A549 (cell line): Measurements from ENCODE around the gene GULP1. TPM values are rescaled to one million over a fixed set of nuclear protein-coding genes. Genes with fewer than 3 reads are reported as not detected.

ENCODE experiments used
- ATAC-seq, 2 experiments: fragments of 200-7000 bp in 1 of 2; fragments of >200 bp in 1 of 2; cut with Nextera tagmentation in 1 of 2; cut with Tn5 transposase in 1 of 2; 3 replicates each; pipeline versions ENCODE4 v1.8.0 to v1.9.1; 2018 to 2020; ENCODE audit warnings: mild to moderate bottlenecking in 1 of 2, moderate library complexity in 1 of 2
- CTCF ChIA-PET: fragments of 300-600 bp; sonication (Branson Sonifier 250); formaldehyde crosslinking; extraction: SDS; loops from one replicate; lab custom pipeline; 2021; ENCODE audit warnings: antibody characterized with exemption, inconsistent platforms; lab: Yijun Ruan, JAX
- POLR2A ChIA-PET: fragments of 350-600 bp; formaldehyde crosslinking; extraction: SDS; loops from one replicate; lab custom pipeline; 2021; ENCODE audit warnings: antibody characterized with exemption, inconsistent platforms; lab: Yijun Ruan, JAX
- DNase-seq, 2 experiments: peaks; one replicate each; pipeline versions ENCODE4 v3.0.0 to v3.0.0-alpha.2; 2011 to 2016; ENCODE audit warnings: low read depth in 1 of 2, low spot score in 1 of 2
- FAIRE-seq: peaks from 2 replicates; lab custom pipeline; 2011; peaks lifted over from hg19 to GRCh38; lab: Jason Lieb, UNC
- H3K27ac ChIP-seq, 2 experiments: fragments of >200 bp; sonication (Bioruptor Twin); formaldehyde crosslinking; 3 replicates each; pipeline ENCODE4 v1.5.1; 2016 to 2017
- H3K4me1 ChIP-seq: fragments of >200 bp; sonication (Bioruptor Twin); formaldehyde crosslinking; 3 replicates; pipeline ENCODE4 v1.6.1; 2016
- H3K4me2 ChIP-seq: fragments of >200 bp; sonication (Bioruptor Twin); formaldehyde crosslinking; 3 replicates; pipeline ENCODE4 v1.6.1; 2016
- H3K4me3 ChIP-seq: fragments of >200 bp; sonication (Bioruptor Twin); formaldehyde crosslinking; 3 replicates; pipeline ENCODE4 v1.5.1; 2016
- H3K9me3 ChIP-seq: fragments of >200 bp; sonication (Bioruptor Twin); formaldehyde crosslinking; 3 replicates; pipeline ENCODE4 v1.6.1; 2016
- BHLHE40 ChIP-seq: IDR thresholded peaks from 2 replicates; pipeline ENCODE4 v1.6.1; 2012; ENCODE audit warnings: low read depth, low read length, inconsistent platforms
- CEBPB ChIP-seq, 2 experiments: fragments of >200 bp in 1 of 2; sonication (Bioruptor Twin) in 1 of 2; formaldehyde crosslinking in 1 of 2; IDR thresholded peaks; 2 replicates each; pipeline ENCODE4 v1.6.1; 2012 to 2016
- CHD4 ChIP-seq: fragments of 200-600 bp; sonication (generic); IDR thresholded peaks from 2 replicates; pipeline ENCODE4 v1.6.1; 2016; ENCODE audit warnings: antibody characterized with exemption, mild to moderate bottlenecking, borderline replicate concordance
- EHF ChIP-seq: fragments of 250-450 bp; sonication (Bioruptor Pico); IDR thresholded peaks from 2 replicates; pipeline ENCODE4 v1.5.0; 2020; ENCODE audit warnings: mild to moderate bottlenecking
- ELK1 ChIP-seq: fragments of 150-350 bp; IDR thresholded peaks from 2 replicates; pipeline ENCODE4 v1.6.1; 2014; ENCODE audit warnings: low read depth, mild to moderate bottlenecking, low read length
- ESRRA ChIP-seq: fragments of 150-350 bp; IDR thresholded peaks from 2 replicates; pipeline ENCODE4 v1.6.1; 2014; ENCODE audit warnings: mild to moderate bottlenecking, low read length, borderline replicate concordance
- FOSB ChIP-seq: fragments of 250-450 bp; sonication (Bioruptor Pico); IDR thresholded peaks from 2 replicates; pipeline ENCODE4 v1.5.0; 2020; ENCODE audit warnings: mild to moderate bottlenecking, moderate library complexity
- GATA3 ChIP-seq: IDR thresholded peaks from 2 replicates; pipeline ENCODE4 v1.6.1; 2012; ENCODE audit warnings: borderline replicate concordance
- HDAC2 ChIP-seq: fragments of 200-600 bp; sonication (generic); IDR thresholded peaks from 2 replicates; pipeline ENCODE4 v1.6.1; 2016
- HOXA7 ChIP-seq: fragments of 250-450 bp; sonication (Bioruptor Pico); IDR thresholded peaks from 2 replicates; pipeline ENCODE4 v1.5.0; 2020; ENCODE audit warnings: mild to moderate bottlenecking, moderate library complexity
- JUNB ChIP-seq: fragments of >200 bp; sonication (Bioruptor Twin); formaldehyde crosslinking; IDR thresholded peaks from 2 replicates; pipeline ENCODE4 v1.6.1; 2016
- MAFK ChIP-seq: fragments of 450-650 bp; IDR thresholded peaks from 2 replicates; pipeline ENCODE4 v1.6.1; 2014; ENCODE audit not compliant: partially characterized antibody
- MYC ChIP-seq: IDR thresholded peaks from 2 replicates; pipeline ENCODE4 v1.6.1; 2012; ENCODE audit warnings: mild to moderate bottlenecking, inconsistent platforms, low read length, improper control_type of control experiment, borderline replicate concordance
- NR3C1 ChIP-seq: fragments of >200 bp; sonication (Bioruptor Twin); formaldehyde crosslinking; IDR thresholded peaks from 3 replicates; pipeline ENCODE4 v1.6.1; 2017
- PHF8 ChIP-seq: fragments of 200-600 bp; sonication (generic); IDR thresholded peaks from 2 replicates; pipeline ENCODE4 v1.6.1; 2016; ENCODE audit warnings: low read depth, mild to moderate bottlenecking, antibody characterized with exemption, moderate library complexity, borderline replicate concordance
- RAD21 ChIP-seq, 2 experiments: fragments of >200 bp in 1 of 2; sonication (Bioruptor Twin) in 1 of 2; formaldehyde crosslinking in 1 of 2; IDR thresholded peaks in 1 of 2; conservative IDR thresholded peaks in 1 of 2; 2 replicates in 1 of 2; 3 replicates in 1 of 2; pipeline ENCODE4 v1.6.1; 2012 to 2018; ENCODE audit warnings: inconsistent platforms in 1 of 2
- RCOR1 ChIP-seq: fragments of 150-350 bp; IDR thresholded peaks from 2 replicates; pipeline ENCODE4 v1.6.1; 2014; ENCODE audit warnings: antibody characterized with exemption, low read length, low read depth
- RFX5 ChIP-seq: fragments of 450-650 bp; IDR thresholded peaks from 2 replicates; pipeline ENCODE4 v1.7.1; 2014; ENCODE audit warnings: antibody characterized with exemption, mild to moderate bottlenecking, moderate library complexity
- SREBF2 ChIP-seq: fragments of 450-650 bp; IDR thresholded peaks from 2 replicates; pipeline ENCODE4 v1.6.1; 2014; ENCODE audit warnings: mild to moderate bottlenecking, moderate library complexity
- ZC3H11A ChIP-seq: fragments of 450-650 bp; IDR thresholded peaks from 2 replicates; pipeline ENCODE4 v1.6.1; 2014; ENCODE audit warnings: antibody characterized with exemption, mild to moderate bottlenecking
- ZFP36 ChIP-seq: fragments of 450-650 bp; IDR thresholded peaks from 2 replicates; pipeline ENCODE4 v1.6.1; 2014; ENCODE audit warnings: borderline replicate concordance; ENCODE audit not compliant: partially characterized antibody
- ZNF302 ChIP-seq: fragments of 250-450 bp; sonication (Bioruptor Pico); IDR thresholded peaks from 2 replicates; pipeline ENCODE4 v1.9.0; 2021; ENCODE audit warnings: inconsistent platforms, mild to moderate bottlenecking, moderate library complexity
- WGBS: methylation state at CpG from one replicate; pipeline ENCODE4 v1.1.6; 2017; ENCODE audit errors: missing lambda C conversion rate; 5-methylcytosine and 5-hydroxymethylcytosine counted together
- polyA plus RNA-seq, 4 experiments: library from polyadenylated mRNA; depleted of rRNA in 3 of 4; stranded (reverse); fragments of >200 nt; fragmentation: RNase III in 1 of 4; extraction: RNeasy Plus Mini Kit Qiagen cat#74134 plus additional on column Dnase treatment in 1 of 4; gene quantifications; 2 replicates in 3 of 4; 3 replicates in 1 of 4; pipeline ENCODE4 v1.2.3, GENCODE V29; 2011 to 2017
- TF ChIP-seq, protein P1 (sequence below): fragments of >200 bp; sonication (Bioruptor Twin); formaldehyde crosslinking; IDR thresholded peaks from 3 replicates; pipeline ENCODE4 v1.6.1; 2016
- TF ChIP-seq, protein P2 (sequence below): fragments of >200 bp; sonication (Bioruptor Twin); formaldehyde crosslinking; IDR thresholded peaks from 2 replicates; pipeline ENCODE4 v1.6.1; 2016
- TF ChIP-seq, protein P3 (sequence below): IDR thresholded peaks from 2 replicates; pipeline ENCODE4 v1.6.1; 2012

The GULP1 gene
- polyA plus RNA-seq, 2 of the 4 experiments (the other 2 are of a cell fraction) = 30.7 to 89.2 TPM

- peaks cover 15% of the 10 kb centered on the region; the same call in 2 of the 3 replicates for H3K4me1 ChIP-seq
- WGBS = 90% methylated on average over 1 of the region's 1 CpG
- TF ChIP-seq, protein P1, sequence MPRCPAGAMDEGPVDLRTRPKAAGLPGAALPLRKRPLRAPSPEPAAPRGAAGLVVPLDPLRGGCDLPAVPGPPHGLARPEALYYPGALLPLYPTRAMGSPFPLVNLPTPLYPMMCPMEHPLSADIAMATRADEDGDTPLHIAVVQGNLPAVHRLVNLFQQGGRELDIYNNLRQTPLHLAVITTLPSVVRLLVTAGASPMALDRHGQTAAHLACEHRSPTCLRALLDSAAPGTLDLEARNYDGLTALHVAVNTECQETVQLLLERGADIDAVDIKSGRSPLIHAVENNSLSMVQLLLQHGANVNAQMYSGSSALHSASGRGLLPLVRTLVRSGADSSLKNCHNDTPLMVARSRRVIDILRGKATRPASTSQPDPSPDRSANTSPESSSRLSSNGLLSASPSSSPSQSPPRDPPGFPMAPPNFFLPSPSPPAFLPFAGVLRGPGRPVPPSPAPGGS = no peak
- TF ChIP-seq EHF (CRISPR knock-in tag) (no peak), HDAC2 (no peak), ELK1 (no peak), NR3C1 (no peak), ESRRA (no peak), CHD4 (no peak), RCOR1 (no peak), RFX5 (no peak), ZFP36 (no peak), ZC3H11A (no peak)
- TF ChIP-seq, protein P2, sequence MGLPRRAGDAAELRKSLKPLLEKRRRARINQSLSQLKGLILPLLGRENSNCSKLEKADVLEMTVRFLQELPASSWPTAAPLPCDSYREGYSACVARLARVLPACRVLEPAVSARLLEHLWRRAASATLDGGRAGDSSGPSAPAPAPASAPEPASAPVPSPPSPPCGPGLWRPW = no peak
- TF ChIP-seq, all 56 proteins: peak for 0
- Histone ChIP-seq H3K4me2 (no peak overlapping the region), H3K27ac (no peak overlapping the region; a peak in 1 of 6 replicates), H3K4me3 (no peak overlapping the region), H3K9me3 (no peaks in the 10 kb centered on the region)
- no peak for FAIRE-seq
- CTCF ChIA-PET = interaction anchor here (0.9 kb wide), 1 partner anchor 74 kb away, joined by 3 read pairs; no protein-coding TSS in a partner anchor
- no peak for DNase-seq
- POLR2A ChIA-PET = no interaction called here
- ATAC-seq = no peak
Observed at GRCh38 chr2:188430705-188431104, 139.0 kb downstream of the GULP1 start.

GRCh38 chr2:188434018-188434417, 142.3 kb downstream of the GULP1 start:
- DNase-seq (no peak), ATAC-seq (no peak)
- Histone ChIP-seq H3K9me3 (no peaks in the 10 kb centered on the region), H3K4me1 (peaks cover 5% of the 10 kb centered on the region; the same call in 2 of the 3 replicates), H3K4me3 (no peak overlapping the region)
- CTCF ChIA-PET = no interaction called here
- 97% methylated on average over 1 of the region's 1 CpG for WGBS
- TF ChIP-seq ELK1 (no peak), NR3C1 (no peak), GATA3 (no peak), JUNB (no peak), PHF8 (no peak), MAFK (no peak), ZNF302 (CRISPR knock-in tag) (no peak), CEBPB (IDR thresholded peaks at IDR 0.05) (no peak)
- TF ChIP-seq, protein P3, sequence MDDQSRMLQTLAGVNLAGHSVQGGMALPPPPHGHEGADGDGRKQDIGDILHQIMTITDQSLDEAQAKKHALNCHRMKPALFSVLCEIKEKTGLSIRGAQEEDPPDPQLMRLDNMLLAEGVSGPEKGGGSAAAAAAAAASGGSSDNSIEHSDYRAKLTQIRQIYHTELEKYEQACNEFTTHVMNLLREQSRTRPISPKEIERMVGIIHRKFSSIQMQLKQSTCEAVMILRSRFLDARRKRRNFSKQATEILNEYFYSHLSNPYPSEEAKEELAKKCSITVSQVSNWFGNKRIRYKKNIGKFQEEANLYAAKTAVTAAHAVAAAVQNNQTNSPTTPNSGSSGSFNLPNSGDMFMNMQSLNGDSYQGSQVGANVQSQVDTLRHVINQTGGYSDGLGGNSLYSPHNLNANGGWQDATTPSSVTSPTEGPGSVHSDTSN = no peak
- TF ChIP-seq, all 56 proteins: peak for 0
- no peak overlapping the region for H3K27ac ChIP-seq
- POLR2A ChIA-PET = no interaction called here
- no peak for FAIRE-seq
- no peak overlapping the region for H3K4me2 ChIP-seq

DNA sequence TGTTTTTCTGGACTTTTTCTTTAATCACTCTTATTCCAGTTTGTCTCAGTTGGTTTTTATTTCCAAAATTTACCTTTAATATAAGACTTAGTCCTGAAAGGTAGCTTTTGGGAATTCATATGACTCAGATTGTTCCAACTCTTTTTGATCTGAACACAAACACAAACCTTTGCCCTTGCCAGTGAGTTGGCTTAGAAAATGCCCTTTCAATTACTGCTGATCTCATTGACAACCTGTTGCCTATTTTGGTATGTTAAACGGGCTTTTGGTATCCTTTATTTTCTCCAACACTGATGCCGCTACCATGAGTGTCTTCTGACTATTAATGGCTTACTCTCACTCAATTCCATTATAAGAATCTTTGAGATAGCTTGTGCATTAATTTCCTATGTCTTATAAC, 143.4 kb downstream of the GULP1 start:
- ATAC-seq (no peak), DNase-seq (no peak), FAIRE-seq (no peak)
- H3K4me2 ChIP-seq = no peak overlapping the region
- POLR2A ChIA-PET = no interaction called here
- WGBS = 71% methylated on average over 2 of the region's 2 CpGs
- no peak overlapping the region for H3K4me3 ChIP-seq
- H3K4me1 ChIP-seq = peaks cover 11% of the 10 kb centered on the region; the same call in 2 of the 3 replicates
- TF ChIP-seq FOSB (CRISPR knock-in tag) (no peak), HOXA7 (no peak), BHLHE40 (no peak), RAD21 (conservative IDR thresholded peaks at IDR 0.05 in 1 of 2, IDR thresholded peaks at IDR 0.05 in 1 of 2) (no peak), MYC (no peak), SREBF2 (no peak)
- CTCF ChIA-PET = no interaction called here
- H3K9me3 ChIP-seq = no peaks in the 10 kb centered on the region
- H3K27ac ChIP-seq = no peak overlapping the region
